GM18951 (cell line): ENCODE measurements around the gene CBY1.

Experiments used
- POLR2A ChIP-seq: IDR thresholded peaks from 4 replicates; pipeline ENCODE4 v1.6.1; 2011; ENCODE audit warnings: mild to moderate bottlenecking; ENCODE audit not compliant: insufficient read length, insufficient read depth; ENCODE audit errors: extremely low read depth
- in situ Hi-C: fragments of 300-500 bp; cut with MboI; formaldehyde crosslinking; loops from one replicate; pipeline ENCODE4 v1.12.0; 2022; ENCODE audit warnings: low sequenced_read_pairs, mixed read lengths, inconsistent platforms; ENCODE audit not compliant: unreplicated experiment

The CBY1 gene

GRCh38 chr22:38715176-38715764 is 58.8 kb downstream of the CBY1 start:
- no peak for TF ChIP-seq POLR2A
- in situ Hi-C loops, result no loop called here

DNA sequence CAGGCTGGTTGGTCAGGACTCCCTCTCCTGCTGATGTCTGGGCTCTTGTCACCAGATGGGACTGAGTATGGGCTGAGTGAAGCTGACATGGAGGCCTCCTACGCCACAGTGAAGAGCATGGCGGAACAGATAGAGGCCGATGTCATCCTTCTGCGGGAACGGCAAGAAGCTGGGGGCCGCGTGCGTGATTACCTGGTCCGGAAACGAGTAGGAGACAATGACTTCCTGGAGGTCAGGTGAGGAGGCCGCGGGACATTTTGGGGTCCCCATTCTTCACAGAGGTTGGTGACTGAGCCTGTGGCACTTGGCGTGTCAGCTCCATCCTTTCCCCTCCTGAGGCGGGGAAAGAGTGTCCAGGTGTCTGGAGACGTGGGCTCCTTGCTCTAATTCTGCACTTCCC is 59.4 kb downstream of the CBY1 start:
- no peak for TF ChIP-seq POLR2A
- in situ Hi-C loops, result no loop called here

GRCh38 chr22:38716271-38716670 is 59.8 kb downstream of the CBY1 start:
- TF ChIP-seq POLR2A, result no peak

DNA sequence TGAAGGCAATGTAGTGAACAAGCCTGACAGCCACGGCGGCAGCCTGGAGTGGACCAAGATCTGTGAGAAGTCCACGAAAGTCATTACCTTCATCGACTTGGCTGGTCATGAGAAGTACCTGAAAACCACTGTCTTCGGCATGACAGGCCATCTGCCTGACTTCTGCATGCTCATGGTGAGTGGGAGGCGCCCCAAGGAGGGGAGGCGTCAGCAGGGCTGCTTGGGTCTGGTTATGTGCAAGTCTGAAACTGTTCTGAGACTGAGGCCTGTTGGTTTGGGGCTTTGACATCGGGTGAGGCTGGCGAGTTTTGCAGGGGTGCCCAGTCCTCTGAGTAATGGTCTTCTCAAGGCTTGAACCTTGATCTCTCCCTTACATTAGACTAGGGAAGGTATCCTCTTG is 60.4 kb downstream of the CBY1 start:
- in situ Hi-C loops, result no loop called here
- TF ChIP-seq POLR2A, result no peak

More at GRCh38 chr22:38716271-38716670, 59.8 kb downstream of the CBY1 start:
- in situ Hi-C loops, result no loop called here

- in situ Hi-C loops, result no loop called here
Observed at GRCh38 chr22:38717244-38717643, 60.8 kb downstream of the CBY1 start.

GRCh38 chr22:38718414-38718813 is 62.0 kb downstream of the CBY1 start:
- TF ChIP-seq POLR2A, result no peak
- in situ Hi-C loops, result no loop called here

More at GRCh38 chr22:38717244-38717643, 60.8 kb downstream of the CBY1 start:
- no peak for TF ChIP-seq POLR2A

DNA sequence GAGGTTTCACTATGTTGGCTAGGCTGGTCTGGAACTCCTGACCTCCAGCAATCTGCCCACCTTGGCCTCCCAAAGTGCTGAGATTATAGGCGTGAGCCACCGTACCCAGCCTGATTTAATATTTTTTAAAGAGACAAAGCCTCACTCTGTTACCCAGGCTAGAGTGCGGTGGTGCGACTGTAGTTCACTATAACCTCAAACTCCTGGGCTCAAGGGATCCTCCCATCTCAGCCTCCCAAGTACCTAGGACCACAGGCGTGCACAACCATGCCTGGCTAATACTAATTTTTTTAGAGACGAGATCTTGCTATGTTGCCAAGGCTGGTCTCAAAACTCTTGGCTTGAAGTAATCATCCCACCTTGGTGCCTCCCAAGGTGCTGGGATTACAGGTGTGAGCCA is 62.8 kb downstream of the CBY1 start:
- no peak for TF ChIP-seq POLR2A
- in situ Hi-C loops, result no loop called here

DNA sequence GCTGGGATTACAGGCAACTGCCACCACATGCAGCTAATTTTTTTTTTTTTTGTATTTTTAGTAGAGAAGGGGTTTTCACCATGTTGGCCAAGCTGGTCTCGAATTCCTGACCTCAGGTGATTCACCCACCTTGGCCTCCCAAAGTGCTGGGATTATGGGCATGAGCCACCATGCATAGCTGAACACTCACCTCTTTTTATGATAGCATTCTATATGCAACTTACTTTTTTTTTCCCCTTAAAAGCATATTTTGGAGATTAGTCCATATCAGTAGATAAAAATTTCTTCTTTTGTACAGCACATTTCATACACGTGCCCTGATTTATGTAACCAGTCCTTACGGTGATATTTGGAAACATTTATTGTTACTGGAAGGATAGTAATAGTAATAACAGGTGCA is 63.9 kb downstream of the CBY1 start:
- no peak for TF ChIP-seq POLR2A
- in situ Hi-C loops, result no loop called here

DNA sequence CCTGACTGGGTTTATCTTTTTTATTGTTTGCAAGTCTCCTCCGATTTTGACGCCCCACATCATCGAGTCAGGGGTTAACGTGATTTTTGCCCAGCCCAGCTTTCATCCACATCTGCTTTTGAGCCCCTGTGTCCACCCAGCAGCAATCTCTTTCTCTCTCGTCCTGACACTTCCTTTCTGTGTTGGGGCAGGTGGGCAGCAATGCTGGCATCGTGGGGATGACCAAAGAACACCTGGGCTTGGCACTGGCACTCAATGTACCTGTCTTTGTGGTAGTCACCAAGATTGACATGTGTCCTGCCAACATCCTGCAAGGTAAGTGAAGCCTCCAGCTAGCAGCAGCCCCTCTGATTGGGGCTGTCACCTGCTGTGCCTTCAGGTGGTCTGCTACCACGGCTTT is 65.1 kb downstream of the CBY1 start:
- in situ Hi-C loops, result no loop called here
- TF ChIP-seq POLR2A, result no peak
